ENCODE results near the gene AFMID.

The AFMID gene

DNA sequence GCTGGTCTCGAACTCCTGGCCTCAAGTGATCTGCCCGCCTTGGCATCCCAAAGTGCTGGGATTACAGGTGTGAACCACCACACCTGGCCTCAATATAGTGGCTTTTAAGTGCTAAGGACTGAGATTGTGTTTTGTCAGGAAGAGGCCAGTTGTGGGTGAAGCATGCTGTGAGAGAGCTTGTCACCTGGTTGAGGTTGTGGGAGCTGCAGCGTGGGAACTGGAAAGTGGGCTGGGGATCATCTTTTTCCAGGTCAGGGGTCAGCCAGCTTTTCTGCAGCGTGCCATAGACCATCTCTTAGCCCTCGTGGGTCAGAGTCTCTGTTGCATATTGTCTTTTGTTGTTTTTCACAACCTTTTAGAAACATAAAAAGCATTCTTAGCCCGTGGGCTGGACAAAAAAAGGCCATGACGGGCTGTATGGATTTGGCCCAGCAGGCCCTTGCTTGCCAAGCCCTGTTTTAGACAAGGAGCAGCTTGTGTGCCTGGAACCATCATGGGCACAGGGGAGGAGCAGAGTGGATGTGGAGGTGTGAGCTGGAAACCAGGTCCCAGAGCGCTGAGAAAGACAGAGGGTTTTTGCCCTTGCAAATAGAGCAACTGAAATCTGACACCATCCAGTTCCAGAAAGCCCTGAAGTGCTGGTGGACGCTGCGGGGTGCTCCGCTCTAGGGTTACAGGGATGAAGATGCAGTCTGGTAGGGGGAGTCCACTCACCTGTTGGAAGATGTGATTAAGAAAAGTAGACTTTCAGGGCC lies 32.4 kb downstream of the AFMID start:
- DNase-seq, result no peak

DNA sequence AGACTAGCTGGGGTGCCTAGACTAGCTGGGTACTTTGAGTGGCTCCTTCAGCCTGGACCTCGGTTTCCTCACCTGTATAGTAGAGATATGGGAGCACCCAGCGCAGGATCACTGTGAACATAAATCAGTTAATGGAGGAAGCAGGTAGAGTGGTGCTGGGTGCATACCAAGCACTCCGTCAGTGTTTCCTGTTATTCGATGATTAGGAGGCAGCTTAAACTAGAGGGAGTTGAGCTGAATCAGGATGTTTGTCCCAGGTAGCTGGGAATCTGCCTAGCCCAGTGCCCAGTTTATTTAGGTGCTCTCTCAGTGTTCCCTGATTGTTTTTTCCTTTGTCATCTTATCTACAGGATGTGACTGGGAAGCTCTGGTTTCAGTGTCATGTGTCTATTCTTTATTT lies 35.9 kb downstream of the AFMID start:
- no peak for DNase-seq

GRCh38 chr17:78223765-78224164 lies 36.6 kb downstream of the AFMID start:
- no peak for DNase-seq

DNA sequence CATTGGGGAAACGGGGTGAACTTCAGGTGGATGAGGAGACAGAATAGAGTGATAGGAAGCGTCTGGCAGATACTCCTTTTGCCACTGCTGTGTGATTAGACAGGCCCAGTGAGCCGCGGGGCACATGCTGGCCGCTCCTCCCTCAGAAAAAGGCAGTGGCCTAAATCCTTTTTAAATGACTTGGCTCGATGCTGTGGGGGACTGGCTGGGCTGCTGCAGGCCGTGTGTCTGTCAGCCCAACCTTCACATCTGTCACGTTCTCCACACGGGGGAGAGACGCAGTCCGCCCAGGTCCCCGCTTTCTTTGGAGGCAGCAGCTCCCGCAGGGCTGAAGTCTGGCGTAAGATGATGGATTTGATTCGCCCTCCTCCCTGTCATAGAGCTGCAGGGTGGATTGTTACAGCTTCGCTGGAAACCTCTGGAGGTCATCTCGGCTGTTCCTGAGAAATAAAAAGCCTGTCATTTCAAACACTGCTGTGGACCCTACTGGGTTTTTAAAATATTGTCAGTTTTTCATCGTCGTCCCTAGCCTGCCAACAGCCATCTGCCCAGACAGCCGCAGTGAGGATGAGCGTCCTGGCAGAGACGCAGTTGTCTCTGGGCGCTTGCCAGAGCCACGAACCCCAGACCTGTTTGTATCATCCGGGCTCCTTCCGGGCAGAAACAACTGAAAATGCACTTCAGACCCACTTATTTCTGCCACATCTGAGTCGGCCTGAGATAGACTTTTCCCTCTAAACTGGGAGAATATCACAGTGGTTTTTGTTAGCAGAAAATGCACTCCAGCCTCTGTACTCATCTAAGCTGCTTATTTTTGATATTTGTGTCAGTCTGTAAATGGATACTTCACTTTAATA lies 37.3 kb downstream of the AFMID start:
- peak in 30 of 58 donors; percentile 20 to 78 (median 50) for DNase-seq

DNA sequence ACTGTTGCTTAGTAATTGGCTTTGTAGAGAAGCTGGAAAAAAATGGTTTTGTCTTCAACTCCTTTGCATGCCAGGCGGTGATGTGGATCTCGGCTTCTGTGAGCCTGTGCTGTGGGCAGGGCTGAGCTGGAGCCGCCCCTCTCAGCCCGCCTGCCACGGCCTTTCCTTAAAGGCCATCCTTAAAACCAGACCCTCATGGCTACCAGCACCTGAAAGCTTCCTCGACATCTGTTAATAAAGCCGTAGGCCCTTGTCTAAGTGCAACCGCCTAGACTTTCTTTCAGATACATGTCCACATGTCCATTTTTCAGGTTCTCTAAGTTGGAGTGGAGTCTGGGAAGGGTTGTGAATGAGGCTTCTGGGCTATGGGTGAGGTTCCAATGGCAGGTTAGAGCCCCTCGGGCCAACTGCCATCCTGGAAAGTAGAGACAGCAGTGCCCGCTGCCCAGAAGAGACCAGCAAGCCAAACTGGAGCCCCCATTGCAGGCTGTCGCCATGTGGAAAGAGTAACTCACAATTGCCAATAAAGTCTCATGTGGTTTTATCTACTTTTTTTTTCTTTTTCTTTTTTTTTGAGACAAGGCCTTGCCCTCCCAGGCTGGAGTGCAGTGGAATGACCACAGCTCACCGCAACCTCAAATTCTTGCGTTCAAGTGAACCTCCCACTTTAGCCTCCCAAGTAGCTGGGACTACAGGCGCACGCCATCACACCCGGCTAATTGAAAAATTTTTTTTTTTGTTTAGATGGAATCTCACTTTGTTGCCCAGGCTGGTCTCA lies 38.1 kb downstream of the AFMID start:
- DNase-seq, result peak in 1 of 58 donors; percentile 19

DNA sequence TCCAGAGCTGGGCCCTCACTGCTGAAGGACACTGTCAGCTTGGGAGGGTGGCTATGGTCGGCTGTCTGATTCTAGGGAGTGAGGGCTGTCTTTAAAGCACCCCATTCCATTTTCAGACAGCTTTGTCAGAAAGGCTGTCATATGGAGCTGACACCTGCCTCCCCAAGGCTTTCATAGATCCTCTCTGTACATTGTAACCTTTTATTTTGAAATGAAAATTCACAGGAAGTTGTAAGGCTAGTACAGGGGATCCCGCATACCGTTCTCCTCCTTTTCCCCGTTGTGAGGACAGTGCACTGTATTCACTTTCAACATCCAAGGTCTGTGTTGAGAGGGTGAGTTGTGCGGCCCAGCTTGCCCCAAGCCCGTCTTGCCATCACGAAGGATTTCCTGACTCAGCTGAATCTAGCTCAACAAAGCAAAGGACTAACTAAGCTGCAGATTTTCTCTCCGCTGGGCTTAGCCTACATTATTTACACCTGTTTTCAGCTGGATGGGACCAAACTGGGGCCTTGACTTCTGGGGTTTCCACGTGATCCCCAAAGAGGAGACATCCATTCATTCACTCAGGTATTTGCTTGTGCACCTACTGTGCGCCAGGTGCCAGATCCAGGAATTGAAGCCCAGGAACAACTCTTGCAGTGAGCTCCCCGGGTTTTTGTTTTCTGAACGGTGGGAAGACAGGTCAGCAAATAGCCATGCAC lies 39.0 kb downstream of the AFMID start:
- no peak for DNase-seq

DNA sequence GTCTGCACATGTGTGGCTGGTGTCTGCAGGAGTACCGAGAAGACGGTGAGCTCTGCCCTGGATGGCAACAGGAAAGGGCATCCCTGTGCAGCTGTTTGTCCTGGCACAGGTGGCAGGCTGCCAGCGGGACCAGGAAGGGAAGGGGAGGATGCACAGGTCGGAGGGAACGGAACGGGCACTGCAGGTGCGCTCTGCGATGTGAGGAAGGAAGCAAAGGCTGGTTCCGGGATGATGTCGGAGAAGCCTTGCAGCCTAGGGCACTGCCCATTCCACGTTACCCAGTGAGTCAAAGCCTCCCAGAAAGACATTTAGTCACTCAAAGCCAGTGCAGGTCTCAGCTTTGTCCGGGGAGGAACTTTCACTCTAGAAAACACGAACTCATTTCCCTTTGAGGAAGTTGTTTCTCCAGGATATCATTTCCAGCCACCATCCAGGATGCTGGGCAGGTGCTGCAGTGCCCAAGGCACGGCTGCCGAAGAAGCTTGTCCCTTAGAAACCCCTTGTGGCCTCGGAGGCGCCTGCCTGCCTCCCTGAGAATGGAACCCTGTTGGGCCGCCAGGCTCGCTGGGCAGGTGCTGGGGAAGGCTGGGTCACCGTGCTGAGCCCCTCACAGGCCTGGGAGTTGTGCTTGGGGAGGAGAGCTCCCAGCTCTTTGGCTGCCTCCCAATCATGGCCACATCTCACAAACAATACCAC lies 39.7 kb downstream of the AFMID start:
- DNase-seq, result no peak

DNA sequence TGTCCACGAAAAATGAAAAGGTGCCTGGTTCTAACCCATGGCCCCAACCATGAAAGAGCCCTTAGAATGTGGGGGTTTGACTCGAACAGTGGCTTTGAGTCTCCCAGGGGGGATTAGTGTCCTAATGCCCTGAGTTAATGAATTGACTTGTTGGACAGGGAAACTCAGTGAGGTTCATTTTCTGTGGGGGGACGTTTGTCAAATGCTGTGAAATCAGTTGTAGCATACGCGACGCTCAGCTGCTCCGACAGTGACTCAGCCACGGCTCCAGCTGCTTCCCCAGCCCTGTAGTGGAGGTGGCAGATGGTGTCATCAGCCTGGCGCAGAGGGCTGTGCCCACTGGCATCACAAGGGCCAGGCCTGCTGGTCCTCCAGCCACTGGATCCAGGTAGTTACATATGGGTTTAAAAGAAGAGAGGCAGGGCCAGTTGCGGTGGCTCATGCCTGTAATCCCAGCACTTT lies 40.3 kb downstream of the AFMID start:
- peak in 23 of 58 donors; percentile 29 to 75 (median 47) for DNase-seq

GRCh38 chr17:78228176-78228575 lies 41.0 kb downstream of the AFMID start:
- no peak for DNase-seq

- DNase-seq, result no peak
Measured at GRCh38 chr17:78230252-78230962, 43.2 kb downstream of the AFMID start.

DNA sequence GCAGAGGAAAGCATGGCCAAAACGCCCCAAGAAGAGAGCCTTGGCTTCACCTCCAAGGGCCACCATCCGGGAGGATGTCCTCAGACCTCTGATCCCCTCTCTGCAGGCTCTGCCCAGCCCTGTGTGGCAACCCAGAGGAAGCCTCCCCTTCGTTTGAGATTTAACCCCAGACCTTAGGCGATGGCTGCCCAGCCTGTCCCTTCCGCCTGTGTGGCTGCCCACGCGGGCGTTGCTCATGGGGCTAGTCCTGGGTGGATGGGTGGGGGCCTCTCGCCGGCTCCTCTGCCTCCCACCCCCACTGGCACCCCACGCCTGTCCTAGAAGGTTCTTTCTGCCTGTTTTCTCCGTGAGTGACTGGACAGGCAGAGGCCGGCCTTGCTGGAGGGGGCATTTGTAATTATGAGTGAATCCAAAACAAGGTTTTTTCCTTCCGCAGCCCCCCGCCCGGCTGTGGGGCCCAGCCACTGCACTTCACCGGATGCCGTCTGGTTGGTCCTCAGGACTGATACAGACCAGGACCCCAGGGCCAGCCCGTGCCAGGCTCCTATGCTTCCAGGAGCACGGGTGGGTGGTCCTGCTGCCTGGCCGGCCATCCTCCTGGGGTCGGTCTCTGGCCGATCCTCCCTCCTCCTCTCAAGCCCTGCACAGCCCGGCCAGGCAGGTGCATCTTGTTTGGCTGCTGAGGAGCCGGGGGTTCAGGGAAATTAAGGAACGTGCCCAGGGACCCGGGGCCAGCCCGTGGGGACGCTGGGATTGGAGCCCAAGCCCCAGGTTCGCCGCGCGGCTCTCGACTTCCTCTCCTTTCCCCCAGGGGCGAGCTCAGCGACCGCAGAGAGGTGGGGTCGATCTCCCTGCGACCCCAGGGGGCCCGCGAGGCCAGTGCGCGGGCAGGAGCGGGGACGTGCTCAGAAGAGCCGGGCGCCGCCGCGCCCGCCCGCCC lies 44.1 kb downstream of the AFMID start, which contains the start of gene TMEM235:
Gene TMEM235 (plus strand): TSS at position 636 of the 940 bp plus-strand sequence. CDS start 393 bp downstream, outside the sequence.
- peak in 13 of 58 donors; percentile 17 to 58 (median 40) for DNase-seq

- DNase-seq, result peak in 4 of 58 donors; percentile 22 to 51 (median 38)
Measured at GRCh38 chr17:78231991-78232858, 45.1 kb downstream of the AFMID start.

DNA sequence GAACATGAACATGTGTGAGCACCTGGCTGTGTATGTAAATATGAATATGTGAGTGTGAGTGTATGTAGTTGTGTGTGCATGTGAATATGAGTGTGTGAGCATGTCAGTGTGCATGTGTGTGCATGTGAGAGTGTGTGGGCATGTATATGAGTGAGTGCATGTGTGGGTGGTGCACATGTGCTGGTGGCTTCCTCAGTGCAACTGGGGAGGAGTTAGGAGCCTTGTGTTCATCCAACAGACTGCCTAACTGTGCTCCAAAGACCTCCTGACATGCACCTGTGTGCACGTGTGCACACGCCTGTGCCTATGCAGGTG lies 45.7 kb downstream of the AFMID start:
- DNase-seq, result peak in 1 of 58 donors; percentile 42

DNA sequence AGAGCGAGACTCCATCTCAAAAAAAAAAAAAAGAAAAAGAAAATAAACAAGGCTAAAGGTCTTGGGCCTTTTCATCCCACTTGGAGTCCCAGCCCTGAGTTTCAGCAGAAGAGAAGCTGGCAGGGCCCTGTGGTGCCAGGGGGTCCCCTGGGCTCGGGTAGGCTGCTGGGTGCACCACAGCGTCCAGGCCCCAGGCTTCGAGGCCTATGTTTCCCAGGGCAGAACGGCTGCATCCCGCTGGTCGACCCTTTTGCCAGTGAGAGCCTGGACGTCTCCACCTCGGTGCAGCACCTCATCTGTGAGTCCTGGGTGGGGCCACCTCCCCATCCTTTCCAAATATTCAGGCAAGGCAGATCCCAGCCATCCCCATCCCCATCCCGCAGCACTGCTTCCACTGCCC lies 46.5 kb downstream of the AFMID start:
- DNase-seq, result no peak

DNA sequence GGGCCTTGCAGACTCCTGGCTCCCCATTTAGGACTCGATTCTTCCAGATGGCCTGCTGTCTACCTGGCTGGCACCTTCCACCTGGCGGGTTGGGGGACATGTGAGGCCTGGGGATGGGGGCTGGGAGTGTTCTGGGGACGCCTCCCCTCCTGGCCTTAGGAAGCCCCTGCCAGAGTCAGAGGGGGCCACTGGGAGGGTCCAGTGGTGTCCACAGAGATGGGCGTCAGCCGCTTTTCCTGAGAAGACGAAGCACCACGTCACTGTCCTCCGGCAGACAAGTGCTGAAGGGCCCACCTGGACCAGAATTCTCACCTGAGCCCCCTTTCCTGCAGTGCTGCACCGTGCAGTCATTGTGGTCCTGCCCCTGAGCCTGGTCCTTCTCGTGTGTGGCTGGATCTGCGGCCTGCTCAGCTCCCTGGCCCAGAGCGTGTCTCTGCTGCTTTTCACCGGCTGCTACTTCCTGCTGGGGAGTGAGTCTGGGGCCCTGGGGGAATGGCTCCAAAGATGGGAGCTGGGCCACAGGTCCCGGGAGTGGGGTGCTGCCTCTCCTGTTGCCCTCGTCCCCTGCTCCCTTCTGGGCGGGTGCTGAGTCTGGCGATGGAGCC lies 47.2 kb downstream of the AFMID start:
- no peak for DNase-seq

DNA sequence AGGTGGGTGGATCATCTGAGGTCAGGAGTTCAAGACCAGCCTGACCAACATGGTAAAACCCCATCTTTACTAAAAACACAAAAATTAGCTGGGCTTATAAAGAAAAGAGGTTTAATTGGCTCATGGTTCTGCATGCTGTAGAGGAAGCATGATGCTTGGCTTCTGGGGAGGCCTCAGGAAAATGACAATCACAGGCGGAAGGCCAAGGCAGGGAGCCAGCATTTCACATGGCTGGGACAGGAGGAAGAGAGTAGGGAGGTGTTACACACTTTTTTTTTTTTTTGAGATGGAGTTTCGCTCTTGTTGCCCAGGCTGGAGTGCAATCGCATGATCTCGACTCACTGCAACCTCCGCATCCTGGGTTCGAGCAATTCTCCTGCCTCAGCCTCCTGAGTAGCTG lies 47.9 kb downstream of the AFMID start:
- DNase-seq, result peak in 40 of 58 donors; percentile 5 to 85 (median 46)

DNA sequence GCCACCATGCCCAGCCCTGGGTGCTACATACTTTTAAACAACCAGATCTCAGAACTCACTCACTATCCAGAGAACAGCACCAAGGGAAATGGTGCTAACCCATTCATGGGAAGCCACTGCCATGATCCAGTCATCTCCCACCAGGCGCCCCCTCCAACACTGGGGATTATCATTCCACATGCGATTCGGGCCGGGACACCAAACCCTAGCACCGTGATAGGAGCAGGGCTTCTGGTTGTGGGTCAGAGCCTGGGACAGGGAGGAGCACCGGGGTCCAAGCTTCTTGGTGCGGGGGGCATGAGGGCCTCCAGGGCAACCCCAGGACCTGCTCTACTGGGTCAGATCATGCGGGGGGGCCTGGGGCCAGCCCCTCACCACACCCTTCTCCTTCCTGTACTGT lies 48.7 kb downstream of the AFMID start:
- DNase-seq, result no peak
